Endothelial cell of umbilical vein (primary cell): ENCODE results near the gene CPNE8.

ENCODE experiments used
- FOS ChIP-seq: IDR thresholded peaks from 2 replicates; pipeline ENCODE4 v1.6.1; 2011; ENCODE audit warnings: mild to moderate bottlenecking, low read length, moderate library complexity, borderline replicate concordance; ENCODE audit not compliant: insufficient read depth
- POLR2A ChIP-seq: IDR thresholded peaks from 2 replicates; pipeline ENCODE4 v1.6.1; 2012; ENCODE audit warnings: low read depth, mild to moderate bottlenecking, control low read depth, low read length
- POLR2AphosphoS5 ChIP-seq: IDR thresholded peaks from 2 replicates; pipeline ENCODE4 v1.6.1; 2012; ENCODE audit warnings: low read depth, mild to moderate bottlenecking, control low read depth, low read length, moderate library complexity; ENCODE audit not compliant: insufficient read depth
- TF ChIP-seq, protein P1 (sequence below), 2 donors: IDR thresholded peaks; 1 replicate in 1 of 2; 2 replicates in 1 of 2; pipeline ENCODE4 v1.5.1; 2011; ENCODE audit warnings: low read length in 2 of 2, mild to moderate bottlenecking in 2 of 2, moderate library complexity in 2 of 2, control low read depth in 1 of 2, inconsistent platforms in 1 of 2, low read depth in 1 of 2; ENCODE audit not compliant: insufficient read depth in 1 of 2; ENCODE audit errors: extremely low read depth in 1 of 2

DNA sequence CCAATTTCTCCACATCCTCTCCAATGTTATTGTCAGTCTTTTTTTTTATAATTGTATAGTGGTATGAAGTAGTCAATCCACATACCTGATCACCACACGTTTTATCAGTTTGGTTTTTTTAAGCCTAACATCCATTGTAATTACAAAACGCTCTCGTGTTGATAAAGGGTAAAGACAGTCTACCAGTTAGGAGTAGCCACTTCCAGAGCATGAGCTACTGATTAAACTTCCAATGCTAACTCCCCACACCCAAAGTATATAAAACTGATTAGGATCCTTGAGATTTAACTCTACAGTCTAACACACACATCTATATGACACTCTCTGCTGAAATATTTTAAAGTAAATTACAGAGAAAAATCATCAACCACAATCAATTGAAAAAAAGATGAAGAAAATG is 20.7 kb downstream of the CPNE8 start:
- TF ChIP-seq POLR2AphosphoS5 (no peak), FOS (no peak), POLR2A (no peak)
- TF ChIP-seq, protein P1, sequence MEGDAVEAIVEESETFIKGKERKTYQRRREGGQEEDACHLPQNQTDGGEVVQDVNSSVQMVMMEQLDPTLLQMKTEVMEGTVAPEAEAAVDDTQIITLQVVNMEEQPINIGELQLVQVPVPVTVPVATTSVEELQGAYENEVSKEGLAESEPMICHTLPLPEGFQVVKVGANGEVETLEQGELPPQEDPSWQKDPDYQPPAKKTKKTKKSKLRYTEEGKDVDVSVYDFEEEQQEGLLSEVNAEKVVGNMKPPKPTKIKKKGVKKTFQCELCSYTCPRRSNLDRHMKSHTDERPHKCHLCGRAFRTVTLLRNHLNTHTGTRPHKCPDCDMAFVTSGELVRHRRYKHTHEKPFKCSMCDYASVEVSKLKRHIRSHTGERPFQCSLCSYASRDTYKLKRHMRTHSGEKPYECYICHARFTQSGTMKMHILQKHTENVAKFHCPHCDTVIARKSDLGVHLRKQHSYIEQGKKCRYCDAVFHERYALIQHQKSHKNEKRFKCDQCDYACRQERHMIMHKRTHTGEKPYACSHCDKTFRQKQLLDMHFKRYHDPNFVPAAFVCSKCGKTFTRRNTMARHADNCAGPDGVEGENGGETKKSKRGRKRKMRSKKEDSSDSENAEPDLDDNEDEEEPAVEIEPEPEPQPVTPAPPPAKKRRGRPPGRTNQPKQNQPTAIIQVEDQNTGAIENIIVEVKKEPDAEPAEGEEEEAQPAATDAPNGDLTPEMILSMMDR (IDR thresholded peaks at IDR 0.05; ENCODE audit: extremely low read depth in 1 of 2, insufficient read depth in 1 of 2, low read depth in 1 of 2, low read length in 2 of 2): no peak
